A673 (cell line): ENCODE results near the gene ASH1L.
"Not testable (repeated sequence)": the region's sequence is repeated elsewhere in the genome, so short reads cannot be mapped to it uniquely, and the experiment has no call there.

ENCODE experiments used
- CTCF ChIP-seq: fragments of 300-800, 200-600 bp; sonication (generic); conservative IDR thresholded peaks from 2 replicates; pipeline ENCODE4 v1.5.1; 2017; ENCODE audit warnings: low read depth, mild to moderate bottlenecking, antibody characterized with exemption, low read length, moderate library complexity, mixed read lengths
- EZH2 ChIP-seq: fragments of 200-600 bp; sonication (generic); IDR thresholded peaks from 2 replicates; pipeline ENCODE4 v1.6.1; 2017; ENCODE audit warnings: borderline replicate concordance, low read depth, mild to moderate bottlenecking, mixed read lengths, antibody characterized with exemption, low read length; ENCODE audit not compliant: poor library complexity, severe bottlenecking

- not testable (repeated sequence) for TF ChIP-seq CTCF, EZH2
Observed at GRCh38 chr1:155595877-155596474, 33.4 kb upstream of the ASH1L start.
